Measurements from ENCODE around the gene HMX3.

DNA sequence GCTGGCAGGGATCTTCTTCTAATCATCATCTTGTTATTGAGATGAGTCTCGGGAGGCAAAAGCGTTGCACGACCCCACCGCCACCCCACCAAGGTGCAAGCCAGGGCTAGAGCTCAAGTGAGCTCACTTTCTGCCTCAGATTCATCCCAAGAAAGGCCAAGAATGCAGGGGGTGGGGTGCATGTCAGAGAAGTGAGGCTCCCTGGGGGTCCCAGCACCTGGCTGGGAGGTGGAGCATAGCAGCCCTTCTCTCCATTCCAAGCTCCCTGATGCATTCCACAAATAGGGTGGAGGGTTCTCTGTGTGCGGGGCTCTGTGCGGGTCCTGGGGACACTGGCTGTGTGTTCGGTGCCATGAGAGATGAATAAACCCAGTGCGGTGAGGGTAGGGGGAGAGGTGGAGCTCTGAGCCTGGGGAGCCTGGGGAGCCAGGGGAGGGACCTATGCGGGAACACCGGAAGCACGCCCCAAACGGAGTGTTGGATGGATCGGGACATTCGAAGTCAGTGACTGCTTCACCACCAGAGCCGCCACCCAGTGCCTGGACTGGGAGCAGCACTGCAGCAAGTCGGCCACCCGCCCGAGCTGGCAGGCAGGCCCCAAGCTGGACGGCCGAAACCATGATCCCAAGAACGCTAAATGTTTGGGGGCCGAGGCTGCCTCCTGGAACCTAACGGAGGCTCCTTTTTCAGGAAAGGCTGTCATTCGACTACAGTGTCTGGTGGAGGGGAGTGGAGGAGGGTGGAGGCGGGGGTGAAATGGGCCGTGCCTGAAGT, 17.9 kb upstream of the HMX3 start:
- TF ChIP-seq, protein P1, sequence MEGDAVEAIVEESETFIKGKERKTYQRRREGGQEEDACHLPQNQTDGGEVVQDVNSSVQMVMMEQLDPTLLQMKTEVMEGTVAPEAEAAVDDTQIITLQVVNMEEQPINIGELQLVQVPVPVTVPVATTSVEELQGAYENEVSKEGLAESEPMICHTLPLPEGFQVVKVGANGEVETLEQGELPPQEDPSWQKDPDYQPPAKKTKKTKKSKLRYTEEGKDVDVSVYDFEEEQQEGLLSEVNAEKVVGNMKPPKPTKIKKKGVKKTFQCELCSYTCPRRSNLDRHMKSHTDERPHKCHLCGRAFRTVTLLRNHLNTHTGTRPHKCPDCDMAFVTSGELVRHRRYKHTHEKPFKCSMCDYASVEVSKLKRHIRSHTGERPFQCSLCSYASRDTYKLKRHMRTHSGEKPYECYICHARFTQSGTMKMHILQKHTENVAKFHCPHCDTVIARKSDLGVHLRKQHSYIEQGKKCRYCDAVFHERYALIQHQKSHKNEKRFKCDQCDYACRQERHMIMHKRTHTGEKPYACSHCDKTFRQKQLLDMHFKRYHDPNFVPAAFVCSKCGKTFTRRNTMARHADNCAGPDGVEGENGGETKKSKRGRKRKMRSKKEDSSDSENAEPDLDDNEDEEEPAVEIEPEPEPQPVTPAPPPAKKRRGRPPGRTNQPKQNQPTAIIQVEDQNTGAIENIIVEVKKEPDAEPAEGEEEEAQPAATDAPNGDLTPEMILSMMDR (IDR thresholded peaks at IDR 0.05), result no peak
- TF ChIP-seq POLR2A (IDR thresholded peaks at IDR 0.05), result no peak
- TF ChIP-seq EP300 (IDR thresholded peaks at IDR 0.05), result no peak
